Activated T-helper 1 cell treated with anti-CD3 and anti-CD28 coated beads, Interleukin-2, amount 50 U/mL, for 16 hours (primary cell): ENCODE data around the gene ADAD2.

Source experiments
- DNase-seq, 2 donors: peaks; one replicate each; pipeline ENCODE4 v3.0.0-alpha.2; 2020; ENCODE audit warnings: low read depth in 1 of 2, low spot score in 1 of 2

ADAD2 gene

GRCh38 chr16:84176192-84177053 lies 14.5 kb upstream of the ADAD2 start:
- DNase-seq = no peak

GRCh38 chr16:84177741-84178073 lies 13.2 kb upstream of the ADAD2 start:
- DNase-seq = no peak

GRCh38 chr16:84178146-84178765 lies 12.7 kb upstream of the ADAD2 start:
- DNase-seq = no peak

- no peak for DNase-seq
Measured at GRCh38 chr16:84178892-84179611, 11.9 kb upstream of the ADAD2 start.

GRCh38 chr16:84179612-84180320 lies 11.2 kb upstream of the ADAD2 start:
- DNase-seq = no peak

- DNase-seq = no peak
Measured at GRCh38 chr16:84180519-84181140, 10.3 kb upstream of the ADAD2 start.

GRCh38 chr16:84181144-84181915 lies 9.6 kb upstream of the ADAD2 start:
- DNase-seq = no peak

GRCh38 chr16:84182104-84182503 lies 8.9 kb upstream of the ADAD2 start:
- no peak for DNase-seq

- DNase-seq = no peak
Measured at GRCh38 chr16:84182680-84183571, 8.0 kb upstream of the ADAD2 start.

GRCh38 chr16:84183572-84183875 lies 7.4 kb upstream of the ADAD2 start:
- DNase-seq = no peak

- DNase-seq = no peak
Measured at GRCh38 chr16:84183911-84184591, 6.9 kb upstream of the ADAD2 start.

GRCh38 chr16:84184775-84185174 lies 6.2 kb upstream of the ADAD2 start:
- no peak for DNase-seq

- peak; percentile 83 to 85 for DNase-seq
Measured at GRCh38 chr16:84186685-84187437, 4.1 kb upstream of the ADAD2 start, which contains the start of gene TAF1C. TAF1C (minus strand) TSS chr16:84187057; CDS start chr16:84184988, 2,069 bp downstream.

- no peak for DNase-seq
Measured at GRCh38 chr16:84191466-84191865, 509 bp downstream of the ADAD2 start.

GRCh38 chr16:84193480-84193879 lies 2.5 kb downstream of the ADAD2 start:
- no peak for DNase-seq

- no peak for DNase-seq
Measured at GRCh38 chr16:84194018-84194417, 3.1 kb downstream of the ADAD2 start.

GRCh38 chr16:84194470-84195200 lies 3.7 kb downstream of the ADAD2 start:
- no peak for DNase-seq
